HL-60 (cell line): ENCODE measurements around the gene ALOX15.

ENCODE experiments used
- CTCF ChIP-seq: IDR thresholded peaks from one replicate; pipeline ENCODE4 v1.5.1; 2011; ENCODE audit warnings: low read length, control low read depth, inconsistent platforms; ENCODE audit not compliant: insufficient read depth
- POLR2AphosphoS5 ChIP-seq: IDR thresholded peaks from 2 replicates; pipeline ENCODE4 v1.6.1; 2012; ENCODE audit warnings: low read depth
- REST ChIP-seq: IDR thresholded peaks from 2 replicates; pipeline ENCODE4 v1.6.1; 2012; ENCODE audit warnings: low read depth; ENCODE audit not compliant: insufficient replicate concordance

- no peak for TF ChIP-seq CTCF
- no peak for TF ChIP-seq POLR2AphosphoS5
- no peak for TF ChIP-seq REST
Measured at GRCh38 chr17:4601326-4601725, 40.2 kb downstream of the ALOX15 start.
